Activated naive CD8-positive, alpha-beta T cell treated with anti-CD3 and anti-CD28 coated beads for 36 hours (primary cell): ENCODE results near the gene SCNN1A. TPM values are rescaled to one million over a fixed set of nuclear protein-coding genes. Genes with fewer than 3 reads are reported as not detected.

ENCODE experiments used
- DNase-seq: peaks from one replicate; pipeline ENCODE4 v3.0.0; 2021
- H3K27ac Mint-ChIP-seq: one replicate; pipeline ENCODE4 v1.8.0; 2022; ENCODE audit warnings: mild to moderate bottlenecking, moderate library complexity, mixed read lengths
- H3K27me3 Mint-ChIP-seq: one replicate; pipeline ENCODE4 v1.8.0; 2022; ENCODE audit warnings: mild to moderate bottlenecking, mixed read lengths
- H3K36me3 Mint-ChIP-seq: one replicate; pipeline ENCODE4 v1.8.0; 2021; ENCODE audit warnings: mild to moderate bottlenecking, mixed read lengths
- H3K4me1 Mint-ChIP-seq: one replicate; pipeline ENCODE4 v1.8.0; 2021; ENCODE audit warnings: mixed read lengths
- H3K4me3 Mint-ChIP-seq: one replicate; pipeline ENCODE4 v1.8.0; 2022; ENCODE audit warnings: mild to moderate bottlenecking, moderate library complexity, mixed read lengths
- H3K9me3 Mint-ChIP-seq: one replicate; pipeline ENCODE4 v1.8.0; 2022; ENCODE audit warnings: mixed read lengths
- total RNA-seq, 2 experiments: library from RNA; stranded (reverse); gene quantifications; one replicate each; pipeline ENCODE4 v1.2.3, GENCODE V29; 2021

Gene SCNN1A
- total RNA-seq, 2 experiments from 2014 or later = 2.7 to 3.7 TPM

GRCh38 chr12:6391013-6391412 is 15.7 kb upstream of the SCNN1A start:
- Mint-ChIP-seq H3K36me3 (no peaks in the 10 kb centered on the region), H3K27ac (no peak overlapping the region), H3K27me3 (no peaks in the 10 kb centered on the region), H3K4me3 (no peak overlapping the region), H3K9me3 (no peaks in the 10 kb centered on the region), H3K4me1 (no peaks in the 10 kb centered on the region)
- DNase-seq = no peak

DNA sequence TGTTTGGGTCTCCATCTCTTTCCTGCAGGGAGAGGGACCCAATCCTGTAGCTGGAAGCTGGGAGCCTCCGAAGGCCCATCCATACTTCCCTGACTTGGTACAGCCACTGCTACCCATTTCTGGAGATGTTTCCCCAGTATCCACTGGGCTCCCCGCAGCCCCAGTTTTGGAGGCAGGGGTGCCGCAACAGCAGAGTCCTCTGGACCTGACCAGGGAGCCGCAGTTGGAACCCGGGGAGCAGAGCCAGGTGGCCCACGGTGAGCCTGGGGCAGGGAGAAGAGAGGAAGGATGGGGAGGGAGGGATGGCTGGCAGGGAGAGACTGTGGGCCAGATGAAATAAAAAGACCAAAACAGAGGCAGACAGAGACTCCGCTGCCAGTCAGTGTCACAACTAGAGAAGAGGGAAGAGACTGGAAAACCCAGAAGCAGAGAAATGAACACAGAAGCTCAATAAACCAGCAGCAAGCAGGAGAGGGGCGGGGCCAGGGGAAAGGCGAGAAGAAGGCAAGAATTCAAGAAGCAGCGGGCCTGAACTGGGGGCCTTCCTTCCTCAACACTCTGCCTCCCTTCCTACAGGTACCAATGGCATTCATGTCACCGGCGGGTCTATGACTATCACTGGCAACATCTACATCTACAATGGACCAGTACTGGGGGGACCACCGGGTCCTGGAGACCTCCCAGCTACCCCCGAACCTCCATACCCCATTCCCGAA is 14.9 kb upstream of the SCNN1A start:
- Mint-ChIP-seq H3K4me1 (no peaks in the 10 kb centered on the region), H3K27me3 (no peaks in the 10 kb centered on the region), H3K27ac (no peak overlapping the region), H3K9me3 (no peaks in the 10 kb centered on the region), H3K36me3 (no peaks in the 10 kb centered on the region), H3K4me3 (no peak overlapping the region)
- no peak for DNase-seq

GRCh38 chr12:6387541-6387940 is 12.2 kb upstream of the SCNN1A start:
- Mint-ChIP-seq H3K27ac (no peak overlapping the region), H3K36me3 (no peaks in the 10 kb centered on the region), H3K9me3 (no peaks in the 10 kb centered on the region), H3K4me3 (no peak overlapping the region), H3K27me3 (peaks cover 10% of the 10 kb centered on the region), H3K4me1 (peaks cover 3% of the 10 kb centered on the region)
- DNase-seq = no peak

DNA sequence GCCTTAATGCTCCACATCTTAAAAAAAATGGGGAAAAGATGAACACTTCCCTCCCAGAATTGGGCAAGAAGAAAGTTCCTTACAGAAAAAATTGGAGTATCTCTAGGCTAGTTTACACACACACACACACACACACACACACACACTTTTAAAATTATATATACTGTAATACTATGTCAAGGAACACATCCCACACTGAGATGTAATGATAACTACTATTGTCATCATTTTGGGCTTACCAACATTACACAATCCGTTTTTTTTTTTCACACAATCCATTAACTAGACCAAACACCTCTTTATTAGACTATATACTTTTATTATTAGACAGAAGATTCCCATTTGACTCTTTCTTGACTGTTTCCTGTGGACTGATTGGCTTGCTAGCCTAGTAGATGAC is 11.1 kb upstream of the SCNN1A start:
- H3K4me3 Mint-ChIP-seq = no peak overlapping the region
- no peak overlapping the region for H3K27ac Mint-ChIP-seq
- H3K9me3 Mint-ChIP-seq = no peaks in the 10 kb centered on the region
- no peaks in the 10 kb centered on the region for H3K36me3 Mint-ChIP-seq
- peaks cover 3% of the 10 kb centered on the region for H3K4me1 Mint-ChIP-seq
- no peak for DNase-seq
- peaks cover 15% of the 10 kb centered on the region for H3K27me3 Mint-ChIP-seq

DNA sequence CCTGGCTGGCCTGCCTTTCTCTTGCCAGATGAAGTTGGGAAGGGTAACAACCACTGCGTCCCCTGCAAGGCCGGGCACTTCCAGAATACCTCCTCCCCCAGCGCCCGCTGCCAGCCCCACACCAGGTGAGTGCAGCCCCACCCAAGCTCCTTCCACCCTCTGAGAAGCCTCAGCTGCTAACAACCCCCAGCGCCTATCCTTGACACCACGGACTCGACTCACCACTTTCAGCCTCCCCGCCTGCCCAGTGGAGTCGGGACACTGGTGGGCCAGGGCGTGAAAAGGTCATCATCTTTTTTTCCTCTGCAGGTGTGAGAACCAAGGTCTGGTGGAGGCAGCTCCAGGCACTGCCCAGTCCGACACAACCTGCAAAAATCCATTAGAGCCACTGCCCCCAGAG is 10.7 kb upstream of the SCNN1A start:
- Mint-ChIP-seq H3K4me1 (peaks cover 3% of the 10 kb centered on the region), H3K9me3 (no peaks in the 10 kb centered on the region)

GRCh38 chr12:6384499-6385436 is 9.4 kb upstream of the SCNN1A start:
- Mint-ChIP-seq H3K4me1 (peaks cover 3% of the 10 kb centered on the region), H3K36me3 (no peaks in the 10 kb centered on the region), H3K4me3 (no peak overlapping the region), H3K27me3 (peaks cover 15% of the 10 kb centered on the region), H3K27ac (no peak overlapping the region), H3K9me3 (no peaks in the 10 kb centered on the region)
- DNase-seq = no peak

More for the DNA sequence above, 10.7 kb upstream of the SCNN1A start:
- H3K27ac Mint-ChIP-seq = no peak overlapping the region
- H3K27me3 Mint-ChIP-seq = peaks cover 15% of the 10 kb centered on the region
- no peaks in the 10 kb centered on the region for H3K36me3 Mint-ChIP-seq
- no peak for DNase-seq
- no peak overlapping the region for H3K4me3 Mint-ChIP-seq

DNA sequence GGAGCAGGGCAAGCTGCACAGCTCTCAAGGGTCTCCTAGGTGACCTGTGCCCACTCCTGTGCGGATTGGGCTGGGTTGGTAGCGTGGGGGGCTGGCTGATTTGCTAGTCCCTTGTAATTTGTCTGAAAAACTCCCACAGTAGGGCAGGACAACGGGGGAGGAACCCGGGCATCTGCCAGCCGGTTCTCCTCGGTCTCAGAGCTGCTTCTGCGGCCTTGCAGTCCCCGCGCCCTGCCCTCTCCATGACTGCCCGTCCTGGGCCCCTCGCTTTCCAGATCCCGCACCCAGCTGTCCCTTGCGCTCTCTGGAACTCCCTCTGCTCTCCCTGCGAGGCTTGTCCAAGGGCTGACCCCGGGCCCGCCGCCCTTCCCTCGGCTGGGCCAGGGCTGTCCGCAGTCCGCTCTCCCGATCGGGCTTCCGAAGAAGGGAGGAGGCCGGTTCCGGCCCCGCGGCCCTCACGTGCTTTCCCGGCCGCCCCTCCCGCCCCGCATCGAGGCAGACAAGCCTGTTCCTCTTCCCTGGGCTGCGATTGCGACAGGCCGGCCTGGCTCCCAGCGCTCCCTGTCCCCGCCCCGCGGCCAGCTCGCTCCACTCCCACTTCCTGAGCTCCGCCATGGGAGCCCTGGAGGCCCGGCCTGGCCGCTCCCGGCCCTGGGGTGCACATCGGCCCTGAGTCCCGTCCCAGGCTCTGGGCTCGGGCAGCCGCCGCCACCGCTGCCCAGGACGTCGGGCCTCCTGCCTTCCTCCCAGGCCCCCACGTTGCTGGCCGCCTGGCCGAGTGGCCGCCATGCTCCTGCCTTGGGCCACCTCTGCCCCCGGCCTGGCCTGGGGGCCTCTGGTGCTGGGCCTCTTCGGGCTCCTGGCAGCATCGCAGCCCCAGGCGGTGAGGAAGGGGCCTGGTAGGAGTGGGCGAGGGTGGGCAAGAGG is 8.5 kb upstream of the SCNN1A start, which contains the start of gene LTBR:
LTBR (plus strand) TSS at position 591 of the 927 bp plus-strand sequence; CDS start at position 788, 197 bp downstream.
- no peaks in the 10 kb centered on the region for H3K9me3 Mint-ChIP-seq
- no peak for DNase-seq
- H3K27ac Mint-ChIP-seq = peak within 1 kb of the TSS; percentile 65
- H3K4me3 Mint-ChIP-seq = peak within 1 kb of the TSS; percentile 37
- H3K4me1 Mint-ChIP-seq = peaks cover 3% of the 10 kb centered on the region
- peaks cover 15% of the 10 kb centered on the region for H3K27me3 Mint-ChIP-seq
- H3K36me3 Mint-ChIP-seq = no peaks in the 10 kb centered on the region

DNA sequence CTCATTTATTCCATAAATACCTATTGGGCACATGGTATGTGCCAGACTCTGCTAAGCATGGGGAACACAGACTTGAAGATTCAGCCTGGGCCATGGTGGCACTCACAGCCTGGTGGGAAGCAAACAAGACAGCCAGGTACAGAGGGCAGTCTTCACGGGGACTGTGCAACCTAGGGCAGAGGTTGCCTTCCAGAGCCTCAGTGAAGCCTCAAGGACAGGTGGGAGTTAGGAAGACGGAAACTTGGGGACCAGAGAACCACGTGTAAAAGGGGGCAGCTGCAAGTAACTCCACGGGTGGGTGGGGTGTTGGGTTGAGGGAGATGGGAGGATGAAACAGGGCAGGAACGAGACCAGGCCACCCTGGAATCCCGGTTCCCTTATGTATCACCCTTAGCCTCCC is 7.6 kb upstream of the SCNN1A start:
- H3K4me3 Mint-ChIP-seq = peak overlapping the region; percentile 37
- no peaks in the 10 kb centered on the region for H3K36me3 Mint-ChIP-seq
- no peak for DNase-seq
- H3K9me3 Mint-ChIP-seq = no peaks in the 10 kb centered on the region
- H3K4me1 Mint-ChIP-seq = peaks cover 3% of the 10 kb centered on the region
- peaks cover 15% of the 10 kb centered on the region for H3K27me3 Mint-ChIP-seq
- H3K27ac Mint-ChIP-seq = peak overlapping the region; percentile 65

DNA sequence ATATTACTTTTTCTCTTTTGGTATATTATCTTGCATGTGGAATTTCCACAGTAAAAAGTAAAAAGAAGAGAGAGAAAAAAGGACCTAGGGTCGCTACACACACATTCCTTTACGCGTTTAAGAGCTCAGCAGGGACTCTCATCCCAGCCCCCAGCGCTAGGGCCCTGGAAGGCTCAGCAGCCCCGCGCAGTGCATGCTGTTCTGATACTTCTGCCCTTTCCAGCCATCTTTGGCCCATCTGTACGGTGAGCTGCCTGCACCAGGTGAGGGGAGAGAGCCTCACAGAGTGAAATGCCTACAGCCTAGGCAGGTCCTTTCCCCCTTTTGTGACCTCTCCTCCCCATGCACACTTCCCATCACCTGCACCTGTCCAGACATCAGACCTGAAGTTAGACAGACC is 7.0 kb upstream of the SCNN1A start:
- H3K27me3 Mint-ChIP-seq = peaks cover 15% of the 10 kb centered on the region
- H3K4me3 Mint-ChIP-seq = no peak overlapping the region
- H3K9me3 Mint-ChIP-seq = no peaks in the 10 kb centered on the region
- DNase-seq = no peak
- peaks cover 6% of the 10 kb centered on the region for H3K4me1 Mint-ChIP-seq
- no peaks in the 10 kb centered on the region for H3K36me3 Mint-ChIP-seq
- no peak overlapping the region for H3K27ac Mint-ChIP-seq

- peaks cover 15% of the 10 kb centered on the region for H3K27me3 Mint-ChIP-seq
- peaks cover 24% of the 10 kb centered on the region for H3K4me1 Mint-ChIP-seq
- H3K36me3 Mint-ChIP-seq = no peaks in the 10 kb centered on the region
- no peak overlapping the region for H3K4me3 Mint-ChIP-seq
- H3K9me3 Mint-ChIP-seq = no peaks in the 10 kb centered on the region
- H3K27ac Mint-ChIP-seq = no peak overlapping the region
- no peak for DNase-seq
Observed at GRCh38 chr12:6380141-6381121, 5.1 kb upstream of the SCNN1A start.

- Mint-ChIP-seq H3K27me3 (peaks cover 11% of the 10 kb centered on the region), H3K36me3 (no peaks in the 10 kb centered on the region), H3K27ac (no peak overlapping the region), H3K4me3 (no peak overlapping the region), H3K9me3 (no peaks in the 10 kb centered on the region), H3K4me1 (peaks cover 26% of the 10 kb centered on the region)
- no peak for DNase-seq
Observed at GRCh38 chr12:6378709-6379472, 3.5 kb upstream of the SCNN1A start.

DNA sequence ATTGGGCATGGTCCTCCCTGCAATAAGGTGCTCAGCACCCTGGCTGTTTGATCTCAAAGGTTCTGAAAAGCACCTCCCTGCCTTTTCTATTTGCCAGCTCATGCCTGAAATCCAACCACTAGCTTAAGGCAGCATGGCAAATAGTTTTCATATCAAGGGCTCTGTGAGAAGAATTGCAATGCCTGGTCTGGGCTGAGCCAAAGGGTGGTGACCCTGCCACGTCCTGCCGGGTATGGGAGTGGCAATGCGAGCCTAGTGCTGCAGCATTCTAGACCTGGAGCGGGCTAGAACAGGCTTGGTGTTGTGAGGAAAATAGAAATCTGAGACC is 2.3 kb upstream of the SCNN1A start:
- Mint-ChIP-seq H3K4me3 (peak overlapping the region; percentile 77), H3K9me3 (no peaks in the 10 kb centered on the region), H3K27ac (no peak overlapping the region), H3K27me3 (peaks cover 5% of the 10 kb centered on the region), H3K4me1 (peaks cover 29% of the 10 kb centered on the region), H3K36me3 (no peaks in the 10 kb centered on the region)
- DNase-seq = no peak

GRCh38 chr12:6376870-6377666 is 1.7 kb upstream of the SCNN1A start:
- Mint-ChIP-seq H3K36me3 (no peaks in the 10 kb centered on the region), H3K4me1 (peaks cover 35% of the 10 kb centered on the region), H3K27me3 (peaks cover 4% of the 10 kb centered on the region), H3K9me3 (no peaks in the 10 kb centered on the region), H3K27ac (peak overlapping the region; percentile 80), H3K4me3 (peak overlapping the region; percentile 77)
- no peak for DNase-seq
